NCI-H2107 (cell line): ENCODE measurements around the gene NFAM1.

ENCODE experiments used
- DNase-seq: peaks from one replicate; lab custom pipeline; 2025; lab: John Stamatoyannopoulos, UW

Gene NFAM1

GRCh38 chr22:42414565-42415303 lies 17.5 kb downstream of the NFAM1 start:
- DNase-seq = no peak

DNA sequence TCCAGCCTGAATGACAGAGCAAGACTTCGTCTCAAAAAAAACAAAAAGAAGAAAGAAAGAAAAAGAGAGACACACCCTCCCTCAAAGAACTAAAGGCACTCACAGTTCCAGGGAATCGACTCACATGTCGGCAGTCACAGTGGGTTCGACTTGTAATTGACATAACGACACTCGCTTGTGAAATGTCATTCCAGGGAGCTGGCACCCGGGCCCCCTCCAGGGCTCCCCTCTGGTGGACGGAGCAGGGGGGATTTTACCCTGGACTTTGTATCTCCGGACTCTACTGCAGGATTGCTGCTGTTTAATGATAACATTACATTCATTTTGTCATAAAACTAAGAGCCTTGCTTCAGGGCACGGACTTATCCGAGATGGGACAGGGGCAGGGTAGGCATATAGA lies 18.2 kb downstream of the NFAM1 start:
- DNase-seq = no peak

GRCh38 chr22:42412744-42413333 lies 19.4 kb downstream of the NFAM1 start:
- DNase-seq = no peak

GRCh38 chr22:42410708-42411107 lies 21.5 kb downstream of the NFAM1 start:
- DNase-seq = no peak

DNA sequence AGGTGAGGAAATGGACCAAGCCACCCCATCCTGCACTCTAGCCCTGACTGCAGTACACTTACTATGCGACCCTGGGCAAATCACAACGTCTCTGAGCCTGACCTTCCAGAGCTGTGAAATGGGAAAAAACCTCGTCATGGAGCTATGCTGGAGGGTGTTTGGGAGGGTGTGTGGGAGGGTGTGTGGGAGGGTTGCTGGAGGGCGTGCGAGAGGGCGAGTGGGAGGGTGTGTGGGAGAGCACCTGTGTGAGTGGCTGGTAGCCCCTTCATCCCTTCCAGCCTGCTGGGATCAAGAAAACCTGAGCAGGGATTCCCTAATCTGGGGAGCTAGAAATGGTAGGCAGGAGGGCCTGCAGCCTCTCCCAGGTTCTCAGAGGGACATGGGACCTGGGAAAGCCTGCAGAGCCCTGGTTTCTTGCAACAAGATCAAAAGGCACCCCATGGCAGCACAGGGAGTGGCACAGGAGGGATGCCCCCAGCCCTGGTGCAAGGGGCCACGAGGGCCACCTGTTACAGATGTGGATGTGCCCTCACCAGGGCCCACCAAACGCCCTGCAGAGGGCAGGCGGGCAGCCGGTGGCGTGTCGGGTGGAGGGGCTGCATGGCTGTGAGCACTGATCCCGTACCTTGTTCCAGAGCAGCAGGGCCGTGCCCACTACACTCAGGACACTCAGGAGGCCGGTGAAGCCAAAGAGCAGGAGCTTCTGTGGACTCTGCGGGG lies 23.2 kb downstream of the NFAM1 start:
- no peak for DNase-seq

DNA sequence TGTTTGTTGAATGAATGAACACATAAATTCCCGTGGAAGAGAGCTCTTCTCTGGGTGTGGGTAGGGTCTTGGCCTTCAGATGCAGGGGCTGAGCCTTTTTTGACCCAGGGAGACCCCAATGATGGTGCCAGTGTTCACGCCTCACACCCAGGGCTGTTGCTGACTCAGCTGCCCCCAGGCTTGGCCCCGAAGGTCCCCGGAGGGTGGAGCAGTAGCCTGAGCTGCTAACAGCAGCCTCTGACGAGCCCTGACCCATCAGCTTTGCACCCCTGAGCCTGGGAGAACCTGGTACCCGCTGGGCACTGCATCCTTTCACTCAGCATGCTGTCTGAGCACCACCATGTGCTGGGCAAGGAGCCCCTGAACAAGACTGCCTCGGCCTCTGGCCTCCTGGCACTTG lies 23.9 kb downstream of the NFAM1 start:
- no peak for DNase-seq

DNA sequence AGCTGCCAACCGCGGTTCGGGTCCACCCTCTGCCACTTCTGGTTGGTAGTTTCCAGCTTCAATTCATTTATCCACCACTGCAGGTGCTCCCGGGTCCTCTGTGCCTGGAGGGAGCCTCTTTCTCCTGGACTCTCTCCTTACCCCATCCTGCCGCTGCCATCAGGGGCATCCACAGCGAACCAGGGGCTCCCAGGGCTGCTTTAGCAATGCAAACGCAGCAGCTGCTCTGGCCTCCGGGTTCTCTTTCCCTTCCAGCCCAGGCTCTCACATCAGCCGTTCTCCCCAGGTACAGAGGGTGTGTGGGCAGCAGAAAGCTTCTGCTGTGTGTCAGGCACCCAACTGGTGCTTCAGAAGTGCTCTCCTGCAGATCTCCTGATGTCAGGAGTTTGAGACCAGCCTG lies 27.9 kb downstream of the NFAM1 start:
- DNase-seq = no peak

DNA sequence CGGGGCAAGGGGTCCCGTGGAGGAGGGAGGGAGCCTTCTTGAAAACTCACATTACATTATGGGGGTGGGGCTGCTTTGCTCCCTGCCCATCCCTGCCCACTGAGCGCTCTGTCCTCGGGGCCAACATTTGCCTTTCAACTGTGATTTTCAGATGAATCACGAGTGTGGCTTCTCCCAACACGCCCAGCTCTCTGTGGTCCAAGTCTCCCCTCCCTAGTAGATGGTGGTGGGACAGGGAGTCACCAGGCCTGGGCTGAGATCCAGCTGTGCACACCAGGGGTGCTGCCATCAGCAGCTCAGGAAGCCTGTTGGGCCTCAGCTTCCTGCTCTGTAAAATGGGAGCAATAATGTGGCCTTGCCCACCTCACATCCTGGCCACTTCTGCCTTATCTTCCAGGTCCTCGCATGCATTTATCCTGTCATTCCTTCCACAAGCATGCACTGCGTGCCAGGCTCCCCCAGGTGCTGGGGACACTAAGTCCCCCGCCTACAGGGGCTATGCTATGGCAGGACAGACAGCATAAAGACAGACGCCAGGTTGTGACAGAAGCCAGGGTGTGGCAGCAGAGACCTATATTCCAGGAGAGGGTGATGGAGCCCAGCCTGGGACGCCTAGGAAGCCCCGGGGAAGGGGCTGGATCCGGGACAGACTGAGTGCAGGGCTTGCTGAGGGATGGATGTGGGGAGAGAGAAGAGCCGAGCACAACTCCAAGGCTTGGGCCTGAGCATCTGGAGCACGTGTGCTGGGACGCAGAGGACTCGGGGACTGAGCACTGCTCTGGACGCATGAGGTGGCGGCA lies 30.5 kb downstream of the NFAM1 start:
- no peak for DNase-seq

DNA sequence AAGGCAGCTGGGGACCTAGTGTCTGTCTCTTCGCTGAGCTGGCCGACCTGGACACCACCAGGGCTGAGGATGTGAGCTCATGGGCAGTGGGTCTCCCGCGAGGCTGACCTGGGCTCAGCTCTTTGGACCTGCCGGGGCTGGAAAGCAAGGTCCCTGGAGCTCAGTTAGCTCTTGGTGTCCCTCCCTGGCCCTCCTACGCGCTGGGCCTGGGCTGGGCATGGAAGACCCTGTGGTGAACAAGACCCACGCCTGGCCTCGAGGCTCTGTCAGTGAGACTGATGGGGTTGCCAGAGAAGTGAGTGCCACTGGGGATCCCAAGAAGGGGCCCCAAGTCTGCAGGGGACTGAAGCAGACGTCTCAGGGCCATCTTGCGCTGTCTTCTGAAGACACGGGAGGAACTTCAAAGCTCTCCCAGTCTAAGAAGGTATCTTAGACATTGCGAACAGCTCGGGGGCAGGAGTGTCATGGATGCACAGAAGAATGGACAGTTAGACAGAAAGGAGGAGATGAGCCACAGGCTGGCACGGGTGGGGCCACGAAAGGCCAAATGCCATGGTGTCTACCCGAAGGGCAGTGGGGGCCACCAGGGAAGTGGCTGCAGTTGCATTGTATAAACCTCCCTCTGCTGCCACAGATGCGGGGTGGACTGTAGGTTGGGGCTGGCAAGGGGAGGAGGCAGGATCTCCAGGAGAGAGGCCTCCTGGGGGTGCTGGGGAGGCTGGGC lies 31.2 kb downstream of the NFAM1 start:
- DNase-seq = no peak

GRCh38 chr22:42399315-42400271 lies 32.6 kb downstream of the NFAM1 start:
- peak; percentile 92 for DNase-seq

DNA sequence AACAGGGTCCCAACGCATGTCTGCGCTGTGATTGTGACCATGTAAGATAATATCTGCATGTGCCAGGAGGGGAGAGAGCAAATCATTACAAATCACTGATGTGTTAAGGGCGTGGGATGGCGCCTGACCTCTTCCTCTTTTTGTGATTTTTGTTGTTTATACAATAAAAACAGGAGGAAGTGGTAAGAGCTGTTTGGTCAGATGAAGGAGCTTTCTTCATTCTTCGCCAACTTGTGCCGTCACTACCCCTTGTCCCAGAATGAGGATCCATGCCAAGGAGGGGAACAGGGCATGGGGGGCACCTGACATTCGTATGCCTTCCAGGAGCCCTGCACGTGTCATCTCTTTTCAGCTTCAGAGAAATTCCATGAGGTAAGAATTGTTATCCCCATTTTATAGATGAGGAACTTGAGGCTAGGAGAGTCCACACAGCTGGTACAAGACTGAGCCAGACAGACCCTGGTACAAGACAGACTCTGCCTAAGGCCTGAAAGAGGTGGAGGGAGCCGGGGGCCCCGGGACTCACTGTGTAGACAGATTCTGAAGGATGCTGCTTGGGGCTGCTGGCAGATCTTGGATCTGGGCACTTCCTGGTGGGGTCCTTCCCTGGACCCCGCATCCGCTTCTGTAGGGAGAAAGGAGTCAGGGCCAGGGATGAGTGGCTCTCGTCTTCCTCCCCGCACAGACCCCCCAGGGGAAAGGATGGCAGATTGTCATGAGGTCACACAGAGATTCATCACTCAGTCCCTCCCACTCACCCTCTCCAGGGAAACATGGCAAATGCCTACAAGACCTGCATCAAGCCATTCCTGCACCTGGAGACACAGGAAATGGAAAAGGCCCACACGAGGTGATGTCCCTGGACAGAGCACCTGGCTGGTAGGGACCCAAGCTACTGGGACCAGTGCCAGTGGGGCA lies 34.6 kb downstream of the NFAM1 start:
- DNase-seq = no peak

GRCh38 chr22:42396621-42397331 lies 35.4 kb downstream of the NFAM1 start:
- no peak for DNase-seq

DNA sequence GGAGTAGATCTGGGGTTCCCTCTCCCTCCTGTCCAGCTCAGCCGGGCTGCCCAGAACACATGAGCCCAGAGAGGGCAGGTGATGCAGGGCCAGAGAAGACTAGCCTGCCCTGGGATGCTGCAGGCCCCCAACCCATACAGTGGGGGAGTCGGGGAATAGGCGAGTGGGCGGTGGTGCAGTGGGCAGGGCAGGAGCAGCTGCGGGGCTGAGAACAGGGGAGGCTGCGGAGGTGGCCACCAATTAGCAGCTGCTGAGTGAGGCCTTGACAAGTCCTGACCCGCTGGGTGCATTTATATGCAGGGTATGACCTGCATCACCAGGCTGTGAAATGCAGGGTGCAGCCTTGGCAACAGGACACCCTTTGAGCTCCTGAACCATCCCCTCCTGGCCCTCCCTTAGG lies 43.1 kb downstream of the NFAM1 start:
- DNase-seq = no peak

- DNase-seq = peak; percentile 71
Observed at GRCh38 chr22:42388130-42388797, 43.9 kb downstream of the NFAM1 start.

DNA sequence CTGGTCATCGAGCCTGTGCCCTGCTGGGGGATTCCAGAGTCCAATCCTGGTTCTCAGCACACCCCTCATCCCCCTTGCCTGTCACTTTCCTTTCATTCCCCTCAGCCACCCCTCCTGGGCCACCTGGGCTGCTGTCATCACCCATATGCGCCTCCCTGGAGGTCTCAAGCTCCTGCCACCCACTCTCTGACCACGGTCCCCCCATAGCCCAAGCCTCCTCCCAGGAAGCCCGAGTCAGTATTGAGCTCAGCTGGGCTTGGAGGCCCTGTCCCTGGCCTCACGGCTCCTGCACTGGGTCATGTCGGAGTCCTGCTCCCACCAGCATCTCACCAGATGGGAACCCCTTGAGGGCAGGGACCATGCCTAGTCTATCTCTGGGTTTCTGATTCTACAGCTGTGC lies 44.6 kb downstream of the NFAM1 start:
- DNase-seq = no peak

DNA sequence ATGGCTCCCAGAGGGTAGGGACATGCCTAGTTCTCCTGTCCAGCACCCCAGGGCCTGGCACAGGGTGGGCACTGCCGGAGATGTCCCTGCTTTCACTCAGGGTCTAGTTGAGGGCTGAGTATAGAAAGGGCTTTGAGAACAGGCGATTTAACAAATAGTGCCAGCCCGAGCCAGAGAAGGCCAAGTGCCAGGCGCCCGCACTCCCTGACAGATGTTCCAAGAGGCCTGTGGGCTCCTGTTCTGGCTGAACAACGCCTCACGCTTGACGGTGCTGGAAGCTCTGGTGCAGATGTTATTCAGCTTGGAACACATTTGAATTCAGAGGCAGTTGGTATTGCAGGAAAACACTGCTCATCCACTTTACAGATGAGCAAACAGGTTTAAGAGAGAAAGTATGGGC lies 46.5 kb downstream of the NFAM1 start:
- DNase-seq = no peak

GRCh38 chr22:42384506-42384905 lies 47.7 kb downstream of the NFAM1 start:
- no peak for DNase-seq

GRCh38 chr22:42383851-42384417 lies 48.3 kb downstream of the NFAM1 start:
- no peak for DNase-seq
